ENCODE data around the gene RASSF8. TPM values are rescaled to one million over a fixed set of nuclear protein-coding genes. Genes with fewer than 3 reads are reported as not detected.

RASSF8 gene
- total and polyA plus RNA-seq, 2 of the 8 experiments (the other 6 are each of a cell fraction or from before 2014, with no cell fraction given) = 6.4 to 46.7 TPM

GRCh38 chr12:26119391-26119989, 161.0 kb downstream of the RASSF8 start:
- TF ChIP-seq RAD21 (IDR thresholded peaks at IDR 0.05 in 1 of 2, conservative IDR thresholded peaks at IDR 0.05 in 1 of 2; ENCODE audit: low read depth in 2 of 2, low read length in 2 of 2) (peak; percentile 48 to 57), SP4 (IDR thresholded peaks at IDR 0.05; ENCODE audit: low read length) (no peak), CTCF (IDR thresholded peaks at IDR 0.05; ENCODE audit: control extremely low read depth in 1 of 3, insufficient read depth in 1 of 3, low read depth in 1 of 3, low read length in 3 of 3) (peak in 2 of 3 experiments; percentile 17 to 50; a peak in 2 of 4 replicates)
- Histone ChIP-seq H3K23me2 (ENCODE audit: low read depth, low read length) (peaks cover 7% of the 10 kb centered on the region; the same call in 1 of the 2 replicates), H3K79me1 (ENCODE audit: low read depth, low read length) (no peaks in the 10 kb centered on the region), H3K27ac (ENCODE audit: low read depth, low read length) (no peak overlapping the region), H2BK15ac (ENCODE audit: low read length) (no peak overlapping the region), H4K8ac (ENCODE audit: extremely low read depth, insufficient read depth, low read length) (no peak overlapping the region), H3K56ac (replicated peaks; ENCODE audit: insufficient read length, low read depth, low read length) (no peak overlapping the region), H3K4me2 (ENCODE audit: insufficient read depth in 1 of 2, low read depth in 2 of 2, low read length in 2 of 2) (no peak overlapping the region), H3K79me2 (ENCODE audit: control insufficient read depth in 1 of 2, insufficient read depth in 2 of 2, low read length in 2 of 2) (no peaks in the 10 kb centered on the region), H2AFZ (ENCODE audit: low read length) (no peak overlapping the region), H2BK120ac (replicated peaks; ENCODE audit: low read depth, low read length) (no peak overlapping the region), H3K36me3 (ENCODE audit: control insufficient read depth in 2 of 4, insufficient read depth in 4 of 4, low read length in 3 of 4) (peaks cover 0 to 5% (median 0%) of the 10 kb centered on the region in 4 experiments; a peak in 1 of 8 replicates), H3K4me1 (replicated peaks in 1 of 4; ENCODE audit: control insufficient read depth in 3 of 4, insufficient read depth in 4 of 4, low read length in 3 of 4) (peaks cover 0 to 14% (median 6%) of the 10 kb centered on the region in 4 experiments; a peak in 6 of 7 replicates), H3K9me3 (ENCODE audit: insufficient read depth in 2 of 2, low read depth in 1 of 2, low read length in 1 of 2) (no peaks in the 10 kb centered on the region), H3K4ac (replicated peaks; ENCODE audit: insufficient read length, low read depth, low read length) (no peak overlapping the region), H3K14ac (ENCODE audit: insufficient read length) (no peak overlapping the region), H2BK12ac (ENCODE audit: low read depth, low read length) (no peak overlapping the region), H3K18ac (ENCODE audit: extremely low read depth, low read length) (no peak overlapping the region), H3K23ac (ENCODE audit: insufficient read length) (no peak overlapping the region), H2BK5ac (ENCODE audit: low read depth, low read length) (no peak overlapping the region), H2AK5ac (ENCODE audit: low read depth, low read length) (no peak overlapping the region), H2BK20ac (ENCODE audit: low read length) (no peak overlapping the region), H3K9ac (replicated peaks in 1 of 4; ENCODE audit: extremely low read depth in 1 of 4, low read depth in 3 of 4, low read length in 3 of 4) (no peak overlapping the region), H4K5ac (ENCODE audit: insufficient read length, low read depth, low read length) (no peak overlapping the region), H3K4me3 (ENCODE audit: extremely low read depth in 1 of 4, insufficient read depth in 2 of 4, low read depth in 3 of 4, low read length in 4 of 4) (no peak overlapping the region), H3K27me3 (replicated peaks in 1 of 4; ENCODE audit: control insufficient read depth in 3 of 4, extremely low read depth in 1 of 4, insufficient read depth in 3 of 4, low read length in 3 of 4) (peaks cover 29 to 58% (median 51%) of the 10 kb centered on the region in 4 experiments), H4K91ac (replicated peaks; ENCODE audit: insufficient read length, low read length) (no peak overlapping the region), H4K20me1 (replicated peaks in 1 of 2; ENCODE audit: control insufficient read depth in 1 of 2, insufficient read depth in 2 of 2, low read length in 2 of 2) (no peaks in the 10 kb centered on the region)
- 49% methylated on average over 2 of the region's 2 CpGs; no CpG with 5 or more reads in 1 of the 2 experiments for WGBS, 2 experiments (ENCODE audit: extremely low coverage in 1 of 2, insufficient coverage in 1 of 2, insufficient read length in 1 of 2, insufficient replicate concordance in 2 of 2, low coverage in 1 of 2, low lambda C conversion rate in 2 of 2, missing lambda C conversion rate in 1 of 2)
- CTCF ChIA-PET (ENCODE audit: partially characterized antibody) = interaction anchor here (0.8 to 2.8 kb wide), 10 partner anchors 9 to 532 kb away, joined by 3 to 11 read pairs (median 4); no protein-coding TSS in a partner anchor
- POLR2A ChIA-PET (ENCODE audit: partially characterized antibody) = no interaction called here
- peak; percentile 28 for FAIRE-seq
- no peak for DNase-seq (ENCODE audit: low read depth in 1 of 2, low spot score in 2 of 2)
